Gastroesophageal sphincter (tissue), 4 donors: ENCODE data around the gene SIPA1L3. TPM values are rescaled to one million over a fixed set of nuclear protein-coding genes. Genes with fewer than 3 reads are reported as not detected.
"Not testable (repeated sequence)": the region's sequence is repeated elsewhere in the genome, so short reads cannot be mapped to it uniquely, and the experiment has no call there.

Experiments
- ATAC-seq: fragments of 150-250 bp; one replicate; pipeline ENCODE4 v1.9.1; 2016; ENCODE audit warnings: mild to moderate bottlenecking, moderate library complexity
- H3K27ac ChIP-seq, 4 donors: fragments of 200-600 bp; sonication (generic) in 3 of 4; 1 replicate in 3 of 4; 2 replicates in 1 of 4; pipeline ENCODE4 v1.5.1; 2016 to 2019
- H3K27me3 ChIP-seq: fragments of 200-600 bp; sonication (generic); one replicate; pipeline ENCODE4 v1.5.1; 2019
- H3K36me3 ChIP-seq, 2 donors: fragments of 200-600 bp; sonication (generic); one replicate each; pipeline ENCODE4 v1.5.1; 2019; ENCODE audit warnings: control low read depth in 1 of 2
- H3K4me1 ChIP-seq, 3 donors: fragments of 200-600 bp; sonication (generic); 1 replicate in 2 of 3; 2 replicates in 1 of 3; pipeline ENCODE4 v1.5.1; 2016 to 2019; ENCODE audit warnings: control low read depth in 2 of 3
- H3K4me3 ChIP-seq, 2 donors: fragments of 200-600 bp; sonication (generic); one replicate each; pipeline ENCODE4 v1.5.1; 2019; ENCODE audit warnings: mild to moderate bottlenecking in 1 of 2, moderate library complexity in 1 of 2
- H3K9me3 ChIP-seq, 3 donors: fragments of 200-600 bp; sonication (generic); one replicate each; pipeline ENCODE4 v1.5.1; 2017 to 2019; ENCODE audit warnings: control low read depth in 2 of 3
- CTCF ChIP-seq, 4 experiments: fragments of 200-600 bp in 2 of 4; fragments of 450-650 bp in 2 of 4; sonication (generic) in 1 of 4; IDR thresholded peaks; one replicate each; pipeline ENCODE4 v1.5.1; 2017 to 2019; ENCODE audit warnings: antibody characterized with exemption in 4 of 4, mild to moderate bottlenecking in 2 of 4, moderate library complexity in 2 of 4
- EP300 ChIP-seq: sonication (generic); formaldehyde crosslinking; IDR thresholded peaks from one replicate; pipeline ENCODE4 v1.6.1; 2017; ENCODE audit warnings: antibody characterized with exemption, mild to moderate bottlenecking
- POLR2A ChIP-seq, 2 donors: fragments of 450-650 bp; IDR thresholded peaks; one replicate each; pipeline ENCODE4 v1.6.1; 2017; ENCODE audit warnings: antibody characterized with exemption in 2 of 2, mild to moderate bottlenecking in 2 of 2, moderate library complexity in 1 of 2
- POLR2AphosphoS5 ChIP-seq: sonication (generic); formaldehyde crosslinking; IDR thresholded peaks from one replicate; pipeline ENCODE4 v1.6.1; 2017; ENCODE audit warnings: antibody characterized with exemption
- WGBS, 2 donors: methylation state at CpG; one replicate each; pipeline ENCODE4 v1.1.5; 2018; ENCODE audit warnings: low coverage in 1 of 2; 5-methylcytosine and 5-hydroxymethylcytosine counted together
- total RNA-seq, 4 donors: library from RNA; depleted of rRNA; stranded (reverse); fragments of >200 nt; gene quantifications; one replicate each; pipeline ENCODE4 v1.1.0, GENCODE V29; 2016

The SIPA1L3 gene
- total RNA-seq, 4 donors from 2014 or later = 5.9 to 20.2 (median 11.8) TPM

DNA sequence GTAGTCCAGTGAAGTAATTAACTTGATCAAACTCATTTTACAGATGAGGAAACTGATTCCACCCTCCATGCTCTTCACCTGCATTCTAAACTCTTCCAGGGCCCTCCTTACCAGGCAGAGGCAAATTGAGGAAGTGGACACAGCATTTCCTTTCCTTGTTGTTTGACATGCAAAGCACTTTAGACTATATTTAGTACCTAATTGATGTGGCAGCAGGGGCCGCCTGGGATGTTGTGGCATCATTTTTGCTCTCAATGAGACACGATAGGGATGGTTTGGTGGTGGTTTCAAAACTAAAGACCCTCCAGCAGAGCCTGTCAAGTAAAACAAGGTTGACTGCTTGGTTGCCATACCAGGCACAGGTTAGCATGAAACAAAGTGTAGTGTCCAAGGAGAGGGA, 7.9 kb downstream of the SIPA1L3 start:
- Histone ChIP-seq H3K4me3 (no peak overlapping the region), H3K4me1 (no peaks in the 10 kb centered on the region), H3K36me3 (peaks cover 0 to 3% of the 10 kb centered on the region in 2 donors), H3K27ac (no peak overlapping the region), H3K27me3 (no peaks in the 10 kb centered on the region), H3K9me3 (no peaks in the 10 kb centered on the region)
- TF ChIP-seq CTCF (IDR thresholded peaks at IDR 0.05) (no peak), POLR2A (IDR thresholded peaks at IDR 0.05) (no peak), POLR2AphosphoS5 (no peak), EP300 (no peak)
- no peak for ATAC-seq
- WGBS, 2 donors = 70% methylated on average over 2 of the region's 2 CpGs; no CpG with 5 or more reads in 1 of the 2 donors

DNA sequence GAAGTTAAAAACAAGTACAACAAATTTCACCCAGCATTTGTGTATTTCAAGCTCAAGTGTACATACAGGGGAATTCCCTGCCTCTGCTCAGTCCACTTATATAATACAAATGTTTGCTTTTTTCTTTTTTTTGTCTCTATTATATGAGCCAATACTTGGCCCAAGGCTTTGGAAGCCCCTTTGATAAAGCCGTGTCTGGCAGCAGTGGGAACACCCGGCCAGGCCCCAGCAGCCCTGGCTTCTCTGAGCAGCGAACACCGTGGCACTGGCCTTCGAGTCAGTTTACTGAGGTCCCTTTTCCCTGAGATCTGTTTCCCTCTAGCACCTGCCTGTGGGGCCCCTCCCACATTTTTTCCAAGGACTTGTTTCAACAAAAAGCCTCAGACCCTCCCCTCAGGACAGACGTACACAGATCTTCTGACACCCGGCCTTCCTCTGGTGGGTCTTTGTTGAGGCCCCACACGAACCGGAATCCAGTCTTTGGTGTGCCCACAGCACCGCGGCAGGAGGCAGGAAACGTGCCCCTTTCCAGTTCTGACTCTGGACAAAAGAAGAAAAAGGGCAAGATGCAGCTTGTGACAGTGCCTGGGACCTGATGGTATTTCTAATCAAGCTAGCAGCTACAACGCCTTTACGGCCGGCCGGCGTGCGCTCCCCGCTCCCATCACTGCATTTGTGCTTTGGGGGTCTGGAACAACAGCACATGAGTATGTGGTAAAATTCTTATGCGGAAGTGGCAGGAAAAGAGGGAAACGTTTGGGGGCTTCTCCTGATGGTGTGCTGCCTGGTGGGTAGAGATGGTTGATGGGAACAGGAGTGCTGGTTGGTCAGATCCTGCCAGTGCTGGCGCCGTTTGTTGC, 13.8 kb downstream of the SIPA1L3 start:
- no peak for TF ChIP-seq POLR2AphosphoS5
- no peak for TF ChIP-seq CTCF (IDR thresholded peaks at IDR 0.05)
- no peak for TF ChIP-seq EP300
- no peak for TF ChIP-seq POLR2A (IDR thresholded peaks at IDR 0.05)
- H3K4me3 ChIP-seq = no peak overlapping the region
- H3K27me3 ChIP-seq = no peaks in the 10 kb centered on the region
- ATAC-seq = no peak
- no peak overlapping the region for H3K27ac ChIP-seq
- H3K36me3 ChIP-seq = peaks cover 0 to 23% of the 10 kb centered on the region in 2 donors
- no peaks in the 10 kb centered on the region for H3K4me1 ChIP-seq
- no peaks in the 10 kb centered on the region for H3K9me3 ChIP-seq
- 79 to 93% methylated on average over 12 to 15 of the region's 23 CpGs for WGBS, 2 donors

DNA sequence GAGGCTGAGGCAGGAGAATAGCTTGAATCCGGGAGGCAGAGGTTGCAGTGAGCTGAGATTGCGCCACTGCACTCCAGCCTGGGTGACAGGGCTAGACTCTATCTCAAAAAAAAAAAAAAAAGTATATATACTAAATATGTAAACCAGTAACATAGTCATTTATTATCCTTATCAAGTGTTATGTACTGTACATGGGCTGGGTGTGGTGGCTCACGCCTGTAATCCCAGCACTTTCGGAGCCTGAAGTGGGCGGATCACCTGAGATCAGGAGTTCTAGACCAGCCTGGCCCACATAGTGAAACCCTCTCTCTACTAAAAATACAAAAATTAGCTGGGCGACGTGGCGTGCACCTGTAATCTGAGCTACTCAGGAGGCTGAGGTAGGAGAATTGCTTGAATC, 17.6 kb downstream of the SIPA1L3 start:
- H3K27me3 ChIP-seq, H3K4me1 ChIP-seq, H3K27ac ChIP-seq, ATAC-seq, H3K4me3 ChIP-seq, H3K9me3 ChIP-seq: not testable (repeated sequence)
- peaks cover 0 to 20% of the 10 kb centered on the region in 2 donors for H3K36me3 ChIP-seq
- 90 to 92% methylated on average over 3 to 4 of the region's 8 CpGs for WGBS, 2 donors

DNA sequence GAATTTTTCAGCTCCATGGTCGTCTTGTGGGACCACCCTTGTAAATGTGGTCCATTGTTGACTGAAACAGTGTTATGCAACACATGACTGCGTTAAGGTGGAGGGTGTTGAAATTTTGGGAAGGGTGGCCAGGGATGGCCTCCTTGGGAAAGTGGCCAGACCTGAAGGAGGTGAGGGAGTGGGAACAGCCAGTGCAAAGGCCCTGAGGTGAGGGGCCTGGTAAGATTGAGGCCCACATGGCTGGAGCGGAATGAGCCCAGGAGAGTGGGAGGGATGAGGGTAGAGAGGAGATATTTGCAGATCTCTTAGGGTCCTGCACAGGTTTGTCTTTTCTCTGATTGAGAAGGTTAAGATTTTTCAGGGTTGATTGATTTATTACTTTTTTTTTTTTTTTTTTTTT, 18.2 kb downstream of the SIPA1L3 start:
- H3K27me3 ChIP-seq = no peaks in the 10 kb centered on the region
- TF ChIP-seq POLR2AphosphoS5 (no peak), CTCF (IDR thresholded peaks at IDR 0.05) (no peak), POLR2A (IDR thresholded peaks at IDR 0.05) (no peak), EP300 (no peak)
- no peak overlapping the region for H3K27ac ChIP-seq
- 90 to 100% methylated on average over 1 to 3 of the region's 3 CpGs for WGBS, 2 donors
- no peaks in the 10 kb centered on the region for H3K9me3 ChIP-seq
- peaks cover 0 to 20% of the 10 kb centered on the region in 2 donors for H3K36me3 ChIP-seq
- H3K4me3 ChIP-seq = no peak overlapping the region
- no peaks in the 10 kb centered on the region for H3K4me1 ChIP-seq
- no peak for ATAC-seq

DNA sequence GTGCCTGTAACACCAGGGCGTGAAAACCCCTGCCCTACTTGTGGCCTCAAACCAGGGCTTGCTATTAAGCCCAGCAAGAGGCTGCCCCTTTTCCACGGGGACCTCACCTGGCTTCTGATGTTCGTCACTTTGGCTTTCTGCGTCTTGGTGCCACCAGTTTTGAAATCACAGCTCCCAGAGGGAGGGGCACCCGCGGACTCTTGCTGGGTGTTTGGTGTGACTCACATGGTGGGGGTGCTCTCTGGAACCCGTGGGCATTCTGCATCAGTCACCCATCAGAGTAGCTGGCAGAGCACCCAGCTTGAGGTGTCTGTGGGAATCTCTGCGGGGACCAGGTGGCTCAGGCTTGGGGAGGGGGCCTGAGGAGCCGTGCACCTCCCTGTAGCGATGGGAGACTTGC, 19.2 kb downstream of the SIPA1L3 start:
- ATAC-seq = no peak
- no peaks in the 10 kb centered on the region for H3K27me3 ChIP-seq
- no peaks in the 10 kb centered on the region for H3K9me3 ChIP-seq
- H3K36me3 ChIP-seq = peaks cover 0 to 11% of the 10 kb centered on the region in 2 donors
- WGBS, 2 donors = 60% methylated on average over 2 of the region's 10 CpGs; no CpG with 5 or more reads in 1 of the 2 donors
- no peak overlapping the region for H3K27ac ChIP-seq
- no peaks in the 10 kb centered on the region for H3K4me1 ChIP-seq
- H3K4me3 ChIP-seq = no peak overlapping the region
- TF ChIP-seq POLR2AphosphoS5 (no peak), POLR2A (IDR thresholded peaks at IDR 0.05) (no peak), CTCF (IDR thresholded peaks at IDR 0.05) (no peak), EP300 (no peak)
